ENCODE data around the gene WNT4. TPM values are rescaled to one million over a fixed set of nuclear protein-coding genes. Genes with fewer than 3 reads are reported as not detected.

Gene WNT4
- total and polyA plus RNA-seq, 9 of the 15 experiments (the other 6 are each of a cell fraction or from before 2014, with no cell fraction given): 0.01 TPM; not detected in 8

- Histone ChIP-seq H3K9ac (ENCODE audit: insufficient read depth in 1 of 2, low read depth in 2 of 2, low read length in 2 of 2) (no peak overlapping the region), H3K27me3 (ENCODE audit: control insufficient read depth in 2 of 2, insufficient read depth in 2 of 2, low read length in 2 of 2) (no peaks in the 10 kb centered on the region), H3K9me3 (replicated peaks; ENCODE audit: control insufficient read depth, insufficient read depth, low read depth, low read length) (no peaks in the 10 kb centered on the region; the same call in 1 of the 2 replicates), H3K4me1 (replicated peaks in 1 of 2; ENCODE audit: control insufficient read depth in 2 of 2, insufficient read depth in 2 of 2, low read length in 2 of 2) (no peaks in the 10 kb centered on the region; a peak in 2 of 5 replicates), H3K79me2 (ENCODE audit: control insufficient read depth, insufficient read depth, low read length) (peaks cover 9% of the 10 kb centered on the region; the same call in 1 of the 3 replicates), H4K20me1 (replicated peaks; ENCODE audit: control insufficient read depth, insufficient read depth, low read length) (no peaks in the 10 kb centered on the region), H3K4me3 (no peak overlapping the region), H2AFZ (ENCODE audit: low read depth, low read length) (no peak overlapping the region), H3K9me1 (ENCODE audit: control insufficient read depth, insufficient read depth, low read length) (no peaks in the 10 kb centered on the region), H3K36me3 (ENCODE audit: control insufficient read depth, insufficient read depth, low read length) (peaks cover 87% of the 10 kb centered on the region), H3K4me2 (ENCODE audit: insufficient read depth, low read length) (no peak overlapping the region), H3K27ac (ENCODE audit: extremely low read depth, low read depth, low read length) (no peak overlapping the region)
- ChIA-PET CTCF (ENCODE audit: low intra/inter-chr PET ratio) (no interaction called here), POLR2A (interaction anchor here (0.6 to 1.6 kb wide), 3 partner anchors 23 to 836 kb away, joined by 3 to 4 read pairs (median 3); no protein-coding TSS in a partner anchor)
- TF ChIP-seq MYNN (IDR thresholded peaks at IDR 0.05): no peak
- no peak for TF ChIP-seq MYNN (CRISPR knock-in tag; IDR thresholded peaks at IDR 0.05)
- in situ Hi-C loops (cut with MboI): no loop called here
- intact Hi-C loops (cut with micrococcal nuclease): no loop called here
- BruUV-seq (replicated peaks): no TSS peak
- WGBS (ENCODE audit: insufficient coverage, low coverage, missing lambda C conversion rate): 63% methylated on average over 1 of the region's 1 CpG
- no peak for FAIRE-seq
- no peak for DNase-seq (ENCODE audit: extremely low read depth in 1 of 4, low spot score in 3 of 4)
- no peak for ATAC-seq
Observed at GRCh38 chr1:22101199-22101598, 41.7 kb downstream of the WNT4 start.

- peaks cover 2% of the 10 kb centered on the region; the same call in 1 of the 3 replicates for H3K79me2 ChIP-seq (ENCODE audit: control insufficient read depth, insufficient read depth, low read length)
- no peak for DNase-seq (ENCODE audit: extremely low read depth in 1 of 4, low spot score in 3 of 4)
- no peaks in the 10 kb centered on the region; the same call in 1 of the 2 replicates for H3K9me3 ChIP-seq (replicated peaks; ENCODE audit: control insufficient read depth, insufficient read depth, low read depth, low read length)
- in situ Hi-C loops (cut with MboI) (no loop called here), intact Hi-C loops (cut with micrococcal nuclease) (no loop called here)
- no peak overlapping the region for H3K4me2 ChIP-seq (ENCODE audit: insufficient read depth, low read length)
- no TSS peak for BruUV-seq (replicated peaks)
- no peak overlapping the region for H3K9ac ChIP-seq (ENCODE audit: insufficient read depth in 1 of 2, low read depth in 2 of 2, low read length in 2 of 2)
- POLR2A ChIA-PET: interaction anchor here (0.6 to 1.9 kb wide), 6 partner anchors 10 to 608 kb away, joined by 3 to 9 read pairs (median 5); no protein-coding TSS in a partner anchor
- no peaks in the 10 kb centered on the region; a peak in 2 of 5 replicates for H3K4me1 ChIP-seq (replicated peaks in 1 of 2; ENCODE audit: control insufficient read depth in 2 of 2, insufficient read depth in 2 of 2, low read length in 2 of 2)
- H2AFZ ChIP-seq (ENCODE audit: low read depth, low read length): no peak overlapping the region
- TF ChIP-seq ETV1 (tag; conservative IDR thresholded peaks at IDR 0.05; ENCODE audit: low read depth): no peak
- no peak for TF ChIP-seq ZHX1 (conservative IDR thresholded peaks at IDR 0.05; ENCODE audit: low read length)
- TF ChIP-seq PKNOX1 (IDR thresholded peaks at IDR 0.05): no peak
- no peak for TF ChIP-seq EP400 (IDR thresholded peaks at IDR 0.05)
- TF ChIP-seq ESRRB (CRISPR knock-in tag; IDR thresholded peaks at IDR 0.05; ENCODE audit: borderline replicate concordance): no peak
- TF ChIP-seq ZBED1 (IDR thresholded peaks at IDR 0.05): no peak
- WGBS (ENCODE audit: insufficient coverage, low coverage, missing lambda C conversion rate): 87% methylated on average over 3 of the region's 3 CpGs
- CTCF ChIA-PET (ENCODE audit: low intra/inter-chr PET ratio): interaction anchor here (0.6 kb wide), 1 partner anchor 442 kb away, joined by 3 read pairs; no protein-coding TSS in a partner anchor
- H3K36me3 ChIP-seq (ENCODE audit: control insufficient read depth, insufficient read depth, low read length): peaks cover 85% of the 10 kb centered on the region
- FAIRE-seq: no peak
- H3K9me1 ChIP-seq (ENCODE audit: control insufficient read depth, insufficient read depth, low read length): no peaks in the 10 kb centered on the region
- H3K27me3 ChIP-seq (ENCODE audit: control insufficient read depth in 2 of 2, insufficient read depth in 2 of 2, low read length in 2 of 2): no peaks in the 10 kb centered on the region
- no peaks in the 10 kb centered on the region for H4K20me1 ChIP-seq (replicated peaks; ENCODE audit: control insufficient read depth, insufficient read depth, low read length)
- no peak overlapping the region for H3K27ac ChIP-seq (ENCODE audit: extremely low read depth, low read depth, low read length)
- H3K4me3 ChIP-seq: no peak overlapping the region
- ATAC-seq: no peak
Observed at GRCh38 chr1:22100168-22100567, 42.7 kb downstream of the WNT4 start.
